Activated B cell treated with CpG ODN at 0.5 μM for 24 hours (primary cell): ENCODE measurements around the gene DNAJC21. TPM values are rescaled to one million over a fixed set of nuclear protein-coding genes. Genes with fewer than 3 reads are reported as not detected.

Experiments used
- ATAC-seq: fragments of 200-7000 bp; cut with Tn5 transposase; one replicate; pipeline ENCODE4 v1.10.0; 2021; ENCODE audit warnings: low read depth, mild to moderate bottlenecking, moderate library complexity
- CTCF ChIA-PET: fragments of 350-600 bp; sonication (Branson Sonifier 250); formaldehyde crosslinking; loops from one replicate; lab custom pipeline; 2021; ENCODE audit warnings: antibody characterized with exemption; lab: Charles Lee
- POLR2A ChIA-PET: fragments of 350-600 bp; sonication (Branson Sonifier 250); formaldehyde crosslinking; loops from one replicate; lab custom pipeline; 2021; ENCODE audit warnings: antibody characterized with exemption; lab: Charles Lee
- DNase-seq: peaks from one replicate; pipeline ENCODE4 v3.0.0; 2022
- H3K27ac Mint-ChIP-seq: one replicate; pipeline ENCODE4 v1.8.0; 2020; ENCODE audit warnings: mixed read lengths
- H3K27me3 Mint-ChIP-seq: one replicate; pipeline ENCODE4 v1.8.0; 2021; ENCODE audit warnings: mixed read lengths
- H3K36me3 Mint-ChIP-seq: one replicate; pipeline ENCODE4 v1.8.0; 2021; ENCODE audit warnings: low read depth, mixed read lengths
- H3K4me1 Mint-ChIP-seq: one replicate; pipeline ENCODE4 v1.8.0; 2021; ENCODE audit warnings: mixed read lengths
- H3K4me3 Mint-ChIP-seq: one replicate; pipeline ENCODE4 v1.8.0; 2020; ENCODE audit warnings: mild to moderate bottlenecking, mixed read lengths
- H3K9me3 Mint-ChIP-seq: one replicate; pipeline ENCODE4 v1.8.0; 2020; ENCODE audit warnings: mixed read lengths
- intact Hi-C: fragments of 100-400 bp; cut with micrococcal nuclease; formaldehyde crosslinking; loops from one replicate; pipeline ENCODE4 v1.15.1; 2024
- total RNA-seq: library from RNA; stranded (reverse); gene quantifications from 2 replicates; pipeline ENCODE4 v1.2.3, GENCODE V29; 2022
- TF ChIP-seq, protein P1 (sequence below): fragments of 200-600 bp; IDR thresholded peaks from one replicate; pipeline ENCODE4 v1.8.0; 2022; ENCODE audit warnings: antibody characterized with exemption, mild to moderate bottlenecking

The DNAJC21 gene
- total RNA-seq, 1 donor from 2014 or later: 44.0 TPM

GRCh38 chr5:34998058-34998789 lies 68.9 kb downstream of the DNAJC21 start:
- TF ChIP-seq, protein P1, sequence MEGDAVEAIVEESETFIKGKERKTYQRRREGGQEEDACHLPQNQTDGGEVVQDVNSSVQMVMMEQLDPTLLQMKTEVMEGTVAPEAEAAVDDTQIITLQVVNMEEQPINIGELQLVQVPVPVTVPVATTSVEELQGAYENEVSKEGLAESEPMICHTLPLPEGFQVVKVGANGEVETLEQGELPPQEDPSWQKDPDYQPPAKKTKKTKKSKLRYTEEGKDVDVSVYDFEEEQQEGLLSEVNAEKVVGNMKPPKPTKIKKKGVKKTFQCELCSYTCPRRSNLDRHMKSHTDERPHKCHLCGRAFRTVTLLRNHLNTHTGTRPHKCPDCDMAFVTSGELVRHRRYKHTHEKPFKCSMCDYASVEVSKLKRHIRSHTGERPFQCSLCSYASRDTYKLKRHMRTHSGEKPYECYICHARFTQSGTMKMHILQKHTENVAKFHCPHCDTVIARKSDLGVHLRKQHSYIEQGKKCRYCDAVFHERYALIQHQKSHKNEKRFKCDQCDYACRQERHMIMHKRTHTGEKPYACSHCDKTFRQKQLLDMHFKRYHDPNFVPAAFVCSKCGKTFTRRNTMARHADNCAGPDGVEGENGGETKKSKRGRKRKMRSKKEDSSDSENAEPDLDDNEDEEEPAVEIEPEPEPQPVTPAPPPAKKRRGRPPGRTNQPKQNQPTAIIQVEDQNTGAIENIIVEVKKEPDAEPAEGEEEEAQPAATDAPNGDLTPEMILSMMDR: no peak
- CTCF ChIA-PET: no interaction called here
- Mint-ChIP-seq H3K27ac (no peak overlapping the region), H3K27me3 (peaks cover 18% of the 10 kb centered on the region), H3K9me3 (no peaks in the 10 kb centered on the region), H3K36me3 (no peaks in the 10 kb centered on the region), H3K4me1 (no peaks in the 10 kb centered on the region), H3K4me3 (no peak overlapping the region)
- DNase-seq (no peak), ATAC-seq (no peak)
- intact Hi-C loops: no loop called here
- POLR2A ChIA-PET: no interaction called here

GRCh38 chr5:35001842-35002241 lies 72.5 kb downstream of the DNAJC21 start:
- H3K9me3 Mint-ChIP-seq: no peaks in the 10 kb centered on the region
- H3K4me3 Mint-ChIP-seq: no peak overlapping the region
- H3K36me3 Mint-ChIP-seq: no peaks in the 10 kb centered on the region
- TF ChIP-seq, protein P1: no peak
- ChIA-PET POLR2A (no interaction called here), CTCF (interaction anchor here (1.4 to 2.0 kb wide), 2 partner anchors 44 to 478 kb away, joined by 3 to 12 read pairs; no protein-coding TSS in a partner anchor)
- no peak overlapping the region for H3K27ac Mint-ChIP-seq
- DNase-seq: no peak
- H3K27me3 Mint-ChIP-seq: peaks cover 14% of the 10 kb centered on the region
- H3K4me1 Mint-ChIP-seq: no peaks in the 10 kb centered on the region
- ATAC-seq: no peak
- intact Hi-C loops: no loop called here

DNA sequence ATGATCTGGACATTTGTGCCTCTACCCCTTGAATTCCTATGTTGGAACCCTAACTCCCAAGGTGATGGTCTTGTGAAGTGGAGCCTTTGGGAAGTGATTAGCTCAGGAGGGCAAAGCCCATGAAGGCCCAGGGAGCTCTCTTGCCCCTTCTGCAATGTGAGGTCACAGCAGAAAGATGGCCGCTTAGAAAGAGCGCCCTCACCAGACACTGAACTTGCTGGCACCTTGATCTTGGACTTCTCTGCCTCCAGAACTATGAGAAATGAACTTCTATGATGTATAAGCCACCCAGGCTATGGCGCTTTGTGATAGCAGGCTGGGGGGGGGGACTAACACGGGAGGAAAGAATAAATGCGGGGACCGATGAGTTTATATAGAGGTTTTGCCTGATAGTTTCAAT lies 73.1 kb downstream of the DNAJC21 start:
- intact Hi-C loops: no loop called here
- DNase-seq: no peak
- ChIA-PET POLR2A (no interaction called here), CTCF (interaction anchor here (1.4 to 2.0 kb wide), 4 partner anchors 44 to 517 kb away, joined by 3 to 12 read pairs (median 7); no protein-coding TSS in a partner anchor)
- H3K27me3 Mint-ChIP-seq: peaks cover 14% of the 10 kb centered on the region
- no peak overlapping the region for H3K4me3 Mint-ChIP-seq
- H3K9me3 Mint-ChIP-seq: no peaks in the 10 kb centered on the region
- TF ChIP-seq, protein P1: no peak
- H3K4me1 Mint-ChIP-seq: no peaks in the 10 kb centered on the region
- ATAC-seq: no peak
- no peaks in the 10 kb centered on the region for H3K36me3 Mint-ChIP-seq
- H3K27ac Mint-ChIP-seq: no peak overlapping the region

DNA sequence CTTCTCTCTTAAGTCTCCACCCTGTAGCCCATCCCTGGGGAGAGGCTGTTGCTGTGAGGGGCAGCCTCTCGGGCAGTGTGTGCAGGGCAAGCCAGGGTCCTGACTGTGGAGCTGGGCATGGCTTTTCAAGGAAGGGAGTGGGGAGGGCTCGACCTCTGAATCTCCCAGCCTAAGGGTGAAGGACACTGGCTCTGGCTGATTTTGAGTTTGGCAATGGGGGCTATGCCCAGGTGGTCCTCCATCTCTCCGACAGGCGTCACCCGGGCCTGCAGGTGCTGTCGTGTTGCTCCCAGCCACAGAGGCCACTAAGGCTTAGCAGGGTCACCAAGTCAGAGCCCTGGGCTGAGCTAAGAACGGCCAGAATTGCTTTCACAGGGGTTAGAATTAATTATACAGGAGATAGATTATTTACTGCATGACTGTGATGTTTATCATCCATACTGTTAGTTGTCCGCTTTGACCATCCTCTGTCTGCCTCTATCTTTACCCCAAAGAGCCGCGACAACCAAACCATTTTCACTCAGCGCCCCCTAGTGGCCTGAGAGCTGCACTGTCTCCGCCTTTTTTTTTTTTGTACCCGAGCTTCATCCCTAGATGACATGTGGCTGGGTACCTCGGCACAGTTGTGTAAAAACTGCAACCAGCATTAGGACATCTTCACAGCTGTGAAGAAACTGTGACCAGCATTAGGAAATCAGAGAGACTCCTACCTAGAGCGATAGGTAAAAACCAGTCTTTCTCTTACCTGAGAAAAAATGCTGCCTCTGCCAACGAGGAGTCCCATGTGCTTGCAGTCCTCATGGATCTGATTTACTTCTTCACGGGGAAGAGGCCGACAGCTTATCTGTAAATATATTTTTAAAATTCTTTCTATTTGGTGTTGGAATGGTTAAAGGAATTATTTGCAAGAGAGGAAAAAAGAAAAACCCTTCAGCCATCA lies 73.9 kb downstream of the DNAJC21 start:
- no peak overlapping the region for H3K4me3 Mint-ChIP-seq
- H3K9me3 Mint-ChIP-seq: no peaks in the 10 kb centered on the region
- H3K4me1 Mint-ChIP-seq: no peaks in the 10 kb centered on the region
- TF ChIP-seq, protein P1: peak; percentile 38
- intact Hi-C loops: loop anchor here (1.0 kb wide), 4 partner anchors 45 to 529 kb away; no protein-coding TSS in a partner anchor
- CTCF ChIA-PET: interaction anchor here (0.7 to 2.0 kb wide), 11 partner anchors 11 to 532 kb away, joined by 3 to 12 read pairs (median 3); partner anchors contain the start of gene RAD1
- H3K27ac Mint-ChIP-seq: no peak overlapping the region
- DNase-seq: no peak
- ATAC-seq: peak; percentile 40
- peaks cover 14% of the 10 kb centered on the region for H3K27me3 Mint-ChIP-seq
- POLR2A ChIA-PET: no interaction called here
- no peaks in the 10 kb centered on the region for H3K36me3 Mint-ChIP-seq
